IMR-90 (cell line): ENCODE measurements around the gene ATOH8. TPM values are rescaled to one million over a fixed set of nuclear protein-coding genes. Genes with fewer than 3 reads are reported as not detected.

Source experiments
- ATAC-seq: fragments of 200-7000 bp; cut with Tn5 transposase; 2 replicates; pipeline ENCODE4 v1.9.1; 2020; ENCODE audit warnings: low read depth, mild to moderate bottlenecking, moderate library complexity
- BruUV-seq: library from RNA; stranded (reverse); fragments of 400-500 nt; replicated peaks from 2 replicates; lab custom pipeline; 2021; lab: Mats Ljungman, UMichigan
- CTCF ChIA-PET: fragments of 300-600 bp; formaldehyde crosslinking; extraction: SDS; loops from one replicate; lab custom pipeline; 2021; ENCODE audit warnings: antibody characterized with exemption; lab: Yijun Ruan, JAX
- POLR2A ChIA-PET: fragments of 300-600 bp; sonication (Branson Sonifier 250); formaldehyde crosslinking; loops from one replicate; lab custom pipeline; 2022; ENCODE audit warnings: antibody characterized with exemption; ENCODE audit not compliant: unreplicated experiment; lab: Charles Lee
- DNase-seq: peaks from one replicate; pipeline ENCODE4 v3.0.0; 2013
- H2AFZ ChIP-seq: replicated peaks from 2 replicates; pipeline ENCODE3; 2013; ENCODE audit warnings: low read length, mild to moderate bottlenecking; ENCODE audit not compliant: poor library complexity
- H2AK5ac ChIP-seq: 2 replicates; pipeline ENCODE4 v1.6.1; 2013; ENCODE audit warnings: low read depth, low read length, inconsistent platforms
- H2AK9ac ChIP-seq: replicated peaks from 2 replicates; pipeline ENCODE3; 2013; ENCODE audit warnings: mild to moderate bottlenecking, low read depth, low read length, moderate library complexity; ENCODE audit not compliant: poor library complexity
- H2BK120ac ChIP-seq: 2 replicates; pipeline ENCODE4 v1.6.1; 2013; ENCODE audit warnings: low read depth, low read length, inconsistent platforms
- H2BK15ac ChIP-seq: 3 replicates; pipeline ENCODE4 v1.6.1; 2013; ENCODE audit warnings: low read depth, low read length, inconsistent platforms
- H2BK20ac ChIP-seq: 2 replicates; pipeline ENCODE4 v1.6.1; 2013; ENCODE audit warnings: low read depth, mild to moderate bottlenecking, inconsistent platforms, low read length, moderate library complexity
- H2BK5ac ChIP-seq: 2 replicates; pipeline ENCODE4 v1.6.1; 2013; ENCODE audit warnings: mild to moderate bottlenecking, low read depth, low read length, inconsistent platforms; ENCODE audit not compliant: poor library complexity, severe bottlenecking
- H3K14ac ChIP-seq: replicated peaks from 2 replicates; pipeline ENCODE4 v1.6.1; 2013; ENCODE audit warnings: low read depth, low read length, inconsistent platforms
- H3K18ac ChIP-seq: 2 replicates; pipeline ENCODE4 v1.6.1; 2013; ENCODE audit warnings: low read depth, low read length, control low read depth
- H3K23ac ChIP-seq: 2 replicates; pipeline ENCODE4 v1.6.1; 2013; ENCODE audit warnings: low read depth, low read length, inconsistent platforms
- H3K27ac ChIP-seq: 2 replicates; pipeline ENCODE4 v1.5.1; 2013; ENCODE audit warnings: mild to moderate bottlenecking, control low read depth, low read length; ENCODE audit not compliant: insufficient read depth
- H3K27me3 ChIP-seq: 2 replicates; pipeline ENCODE4 v1.6.1; 2013; ENCODE audit warnings: low read length; ENCODE audit not compliant: control insufficient read depth, insufficient read depth
- H3K36me3 ChIP-seq: 2 replicates; pipeline ENCODE4 v1.6.1; 2013; ENCODE audit warnings: low read length, mixed read lengths; ENCODE audit not compliant: control insufficient read depth, insufficient read depth
- H3K4ac ChIP-seq: 2 replicates; pipeline ENCODE4 v1.6.1; 2013; ENCODE audit warnings: low read depth, low read length, inconsistent platforms
- H3K4me1 ChIP-seq: 2 replicates; pipeline ENCODE4 v1.6.1; 2013; ENCODE audit warnings: low read length, mixed read lengths; ENCODE audit not compliant: control insufficient read depth, insufficient read depth
- H3K4me2 ChIP-seq: 2 replicates; pipeline ENCODE4 v1.6.1; 2013; ENCODE audit warnings: low read depth, mild to moderate bottlenecking, control low read depth, low read length, moderate library complexity
- H3K4me3 ChIP-seq: 2 replicates; pipeline ENCODE4 v1.5.1; 2013; ENCODE audit warnings: low read depth, mild to moderate bottlenecking, control low read depth, low read length, moderate library complexity; ENCODE audit not compliant: insufficient read depth
- H3K56ac ChIP-seq: 2 replicates; pipeline ENCODE4 v1.6.1; 2013; ENCODE audit warnings: low read length, inconsistent platforms; ENCODE audit not compliant: insufficient read depth; ENCODE audit errors: extremely low read depth
- H3K79me1 ChIP-seq, 2 experiments: 2 replicates each; pipeline ENCODE4 v1.6.1; 2013; ENCODE audit warnings: low read length in 2 of 2, inconsistent platforms in 1 of 2, low read depth in 1 of 2
- H3K9ac ChIP-seq: 2 replicates; pipeline ENCODE4 v1.6.1; 2013; ENCODE audit warnings: low read depth, low read length, control low read depth
- H3K9me1 ChIP-seq: 2 replicates; pipeline ENCODE4 v1.6.1; 2013; ENCODE audit warnings: low read length, inconsistent platforms; ENCODE audit not compliant: insufficient read depth
- H3K9me3 ChIP-seq: 2 replicates; pipeline ENCODE4 v1.6.1; 2013; ENCODE audit warnings: low read length; ENCODE audit not compliant: control insufficient read depth, insufficient read depth
- H4K20me1 ChIP-seq: 2 replicates; pipeline ENCODE4 v1.6.1; 2013; ENCODE audit warnings: low read length, inconsistent platforms; ENCODE audit not compliant: insufficient read depth
- H4K5ac ChIP-seq: 2 replicates; pipeline ENCODE4 v1.6.1; 2013; ENCODE audit warnings: mild to moderate bottlenecking, low read depth, low read length, control low read depth
- H4K8ac ChIP-seq, 2 experiments: 2 replicates each; pipeline ENCODE4 v1.6.1; 2013; ENCODE audit warnings: low read depth in 2 of 2, low read length in 2 of 2, control low read depth in 1 of 2, inconsistent platforms in 1 of 2
- H4K91ac ChIP-seq: 2 replicates; pipeline ENCODE4 v1.6.1; 2013; ENCODE audit warnings: low read depth, low read length, inconsistent platforms; ENCODE audit not compliant: insufficient read depth
- BHLHE40 ChIP-seq: fragments of 150-350 bp; IDR thresholded peaks from 2 replicates; pipeline ENCODE4 v1.6.1; 2016; ENCODE audit warnings: mild to moderate bottlenecking, low read depth, low read length
- CHD1 ChIP-seq: IDR thresholded peaks from 2 replicates; pipeline ENCODE4 v1.6.1; 2012; ENCODE audit warnings: low read depth, low read length, improper control_type of control experiment
- CTCF ChIP-seq: conservative IDR thresholded peaks from 2 replicates; pipeline ENCODE4 v1.5.1; 2012; ENCODE audit warnings: mild to moderate bottlenecking, low read depth, low read length, improper control_type of control experiment
- FOS ChIP-seq: fragments of 150-350 bp; IDR thresholded peaks from 2 replicates; pipeline ENCODE4 v1.6.1; 2016; ENCODE audit warnings: low read depth, low read length
- MXI1 ChIP-seq: IDR thresholded peaks from 2 replicates; pipeline ENCODE4 v1.6.1; 2012; ENCODE audit warnings: low read depth, mild to moderate bottlenecking, low read length, moderate library complexity, borderline replicate concordance
- NFE2L2 ChIP-seq: fragments of 150-350 bp; IDR thresholded peaks from 2 replicates; pipeline ENCODE4 v1.6.1; 2016; ENCODE audit warnings: low read depth, mild to moderate bottlenecking, low read length
- RAD21 ChIP-seq: IDR thresholded peaks from 2 replicates; pipeline ENCODE4 v1.6.1; 2012; ENCODE audit warnings: low read length, improper control_type of control experiment
- RFX5 ChIP-seq: IDR thresholded peaks from 2 replicates; pipeline ENCODE4 v1.8.0; 2012; ENCODE audit warnings: low read depth, mild to moderate bottlenecking, low read length, moderate library complexity
- SMC3 ChIP-seq: fragments of 150-350 bp; IDR thresholded peaks from 2 replicates; pipeline ENCODE4 v1.6.1; 2016; ENCODE audit warnings: low read depth, mild to moderate bottlenecking, antibody characterized with exemption, low read length, moderate library complexity
- USF2 ChIP-seq: fragments of 150-350 bp; IDR thresholded peaks from 2 replicates; pipeline ENCODE4 v1.6.1; 2017; ENCODE audit warnings: mild to moderate bottlenecking, antibody characterized with exemption, low read length, low read depth
- WGBS, 2 experiments: methylation state at CpG; one replicate each; pipeline versions ENCODE4 v1.1.5 to v1.1.7; 2013; ENCODE audit warnings: missing lambda C conversion rate in 2 of 2; ENCODE audit not compliant: insufficient read length in 1 of 2; ENCODE audit errors: extremely low coverage in 2 of 2; 5-methylcytosine and 5-hydroxymethylcytosine counted together
- dilution Hi-C: fragments of 300-500 bp; cut with HindIII; formaldehyde crosslinking; loops from one replicate; pipeline ENCODE4 v1.14.3; 2018; ENCODE audit warnings: low sequenced_read_pairs; ENCODE audit not compliant: unreplicated experiment
- in situ Hi-C: fragments of 300-500 bp; cut with MboI; formaldehyde crosslinking; loops from 3 replicates; pipeline ENCODE4 v1.14.3; 2019; ENCODE audit warnings: low sequenced_read_pairs, inconsistent platforms, mixed read lengths
- intact Hi-C: fragments of 100-400 bp; cut with micrococcal nuclease; formaldehyde crosslinking; loops from 2 replicates; pipeline ENCODE4 v1.10.0; 2022
- polyA plus RNA-seq, 3 experiments: library from polyadenylated mRNA; depleted of rRNA; stranded (reverse); fragments of >200 nt; gene quantifications; 2 replicates each; pipeline ENCODE4 v1.2.3, GENCODE V29; 2012; ENCODE audit warnings: low replicate concordance in 1 of 3
- total RNA-seq: library from RNA; depleted of rRNA; stranded (reverse); fragments of >200 nt; gene quantifications from 2 replicates; pipeline ENCODE4 v1.2.3, GENCODE V29; 2012
- TF ChIP-seq, protein P1 (sequence below): fragments of 150-350 bp; IDR thresholded peaks from 2 replicates; pipeline ENCODE4 v1.6.1; 2016; ENCODE audit warnings: low read depth, mild to moderate bottlenecking, low read length, moderate library complexity, borderline replicate concordance

ATOH8 gene
- total and polyA plus RNA-seq, 2 of the 4 experiments (the other 2 are of a cell fraction) = 7.9 to 9.0 TPM

DNA sequence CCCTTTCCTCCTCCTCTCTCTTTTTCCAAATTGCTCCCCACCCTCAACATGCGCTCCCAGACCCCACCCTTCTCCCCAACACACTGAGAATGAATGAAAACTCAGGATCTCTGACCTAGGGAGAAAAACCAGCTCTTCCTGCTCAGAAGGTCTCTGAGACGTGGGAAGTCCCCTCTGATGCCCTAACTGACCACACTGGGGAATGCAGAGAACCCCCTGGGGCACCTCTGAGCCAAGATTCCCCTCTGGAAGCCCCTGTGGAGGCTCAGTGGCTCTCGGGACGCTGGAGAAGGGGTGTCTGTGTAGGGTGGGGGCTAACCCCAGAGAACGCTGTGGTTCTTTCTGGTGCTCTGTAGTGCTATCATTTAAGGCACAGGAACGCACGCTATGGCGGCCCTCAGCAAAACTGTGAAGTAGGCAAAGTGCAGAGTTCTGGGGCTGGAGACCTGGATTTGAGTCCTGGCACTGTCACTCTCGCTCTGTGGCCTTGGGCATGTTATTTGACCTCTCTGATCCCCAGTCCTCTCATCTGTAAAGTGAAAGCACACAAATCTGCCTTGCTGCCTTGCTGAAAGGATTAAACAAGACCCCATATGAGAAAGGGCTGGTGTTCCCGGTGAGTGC lies 17.1 kb downstream of the ATOH8 start (continued):
- TF ChIP-seq CHD1 = no peak

- WGBS, 2 experiments = no CpG with 5 or more reads among the region's 4 CpGs
- H4K8ac ChIP-seq = peak overlapping the region; percentile 90 to 96
- peaks cover 19% of the 10 kb centered on the region; the same call in 1 of the 2 replicates for H3K36me3 ChIP-seq
- H3K4me1 ChIP-seq = peaks cover 46% of the 10 kb centered on the region
- H3K14ac ChIP-seq = peak overlapping the region; percentile 92
- dilution Hi-C loops (no loop called here), in situ Hi-C loops (no loop called here), intact Hi-C loops (no loop called here)
- peak overlapping the region; percentile 98 for H2BK20ac ChIP-seq
- H3K9me3 ChIP-seq = no peaks in the 10 kb centered on the region
- H4K20me1 ChIP-seq = no peaks in the 10 kb centered on the region; the same call in 1 of the 2 replicates
- peak overlapping the region; percentile 73 for H2AK9ac ChIP-seq
- peak overlapping the region; percentile 83; the same call in 1 of the 2 replicates for H3K56ac ChIP-seq
- no peaks in the 10 kb centered on the region for H3K27me3 ChIP-seq
- BruUV-seq = no TSS peak
- peak overlapping the region; percentile 81 for H2BK5ac ChIP-seq
- H3K27ac ChIP-seq = peak overlapping the region; percentile 65
- H2AFZ ChIP-seq = peak overlapping the region; percentile 69
- H4K91ac ChIP-seq = peak overlapping the region; percentile 99
- DNase-seq = no peak
- peak overlapping the region; percentile 23 for H4K5ac ChIP-seq
- ATAC-seq = no peak
- peak overlapping the region; percentile 94 for H3K23ac ChIP-seq
- H3K4ac ChIP-seq = peak overlapping the region; percentile 95
- peak overlapping the region; percentile 9; the same call in 1 of the 2 replicates for H3K9ac ChIP-seq
- H2BK120ac ChIP-seq = peak overlapping the region; percentile 93
- no peak overlapping the region for H3K4me3 ChIP-seq
- H2AK5ac ChIP-seq = peak overlapping the region; percentile 99
- H3K9me1 ChIP-seq = peaks cover 26% of the 10 kb centered on the region
- H2BK15ac ChIP-seq = peak overlapping the region; percentile 97; the same call in 2 of the 3 replicates
- peaks cover 25 to 71% of the 10 kb centered on the region in 2 experiments; a peak in 3 of 4 replicates for H3K79me1 ChIP-seq
- ChIA-PET CTCF (interaction anchor here (1.2 to 2.6 kb wide), 8 partner anchors 9 to 43 kb away, joined by 3 to 20 read pairs (median 4); partner anchors contain the start of gene ATOH8), POLR2A (interaction anchor here (0.6 to 1.0 kb wide), 2 partner anchors 17 to 24 kb away, joined by 3 read pairs; partner anchors contain the start of gene ATOH8)
- H3K4me2 ChIP-seq = peak overlapping the region; percentile 12; the same call in 1 of the 2 replicates
- H3K18ac ChIP-seq = peak overlapping the region; percentile 25
- TF ChIP-seq CTCF (no peak), USF2 (no peak), MXI1 (no peak), BHLHE40 (no peak), CHD1 (no peak), SMC3 (no peak), RFX5 (no peak), FOS (no peak), NFE2L2 (no peak), RAD21 (no peak)
- TF ChIP-seq, protein P1, sequence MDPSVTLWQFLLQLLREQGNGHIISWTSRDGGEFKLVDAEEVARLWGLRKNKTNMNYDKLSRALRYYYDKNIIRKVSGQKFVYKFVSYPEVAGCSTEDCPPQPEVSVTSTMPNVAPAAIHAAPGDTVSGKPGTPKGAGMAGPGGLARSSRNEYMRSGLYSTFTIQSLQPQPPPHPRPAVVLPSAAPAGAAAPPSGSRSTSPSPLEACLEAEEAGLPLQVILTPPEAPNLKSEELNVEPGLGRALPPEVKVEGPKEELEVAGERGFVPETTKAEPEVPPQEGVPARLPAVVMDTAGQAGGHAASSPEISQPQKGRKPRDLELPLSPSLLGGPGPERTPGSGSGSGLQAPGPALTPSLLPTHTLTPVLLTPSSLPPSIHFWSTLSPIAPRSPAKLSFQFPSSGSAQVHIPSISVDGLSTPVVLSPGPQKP = no peak
These were observed 17.7 kb downstream of the ATOH8 start for GRCh38 chr2:85771486-85771885.
